RWPE1 (cell line): ENCODE results near the gene GRM1.

Experiments
- CTCF ChIA-PET: fragments of 350-600 bp; sonication (Branson Sonifier 250); formaldehyde crosslinking; extraction: SDS; loops from one replicate; lab custom pipeline; 2021; lab: Yijun Ruan, JAX
- POLR2A ChIA-PET: fragments of 400-600 bp; formaldehyde crosslinking; extraction: SDS; loops from one replicate; lab custom pipeline; 2020; ENCODE audit warnings: antibody characterized with exemption; ENCODE audit not compliant: low non-redundant PET; lab: Yijun Ruan, JAX
- DNase-seq: peaks from one replicate; pipeline ENCODE4 v3.0.0; 2012; ENCODE audit warnings: low spot score
- H3K27ac ChIP-seq: fragments of 450-650 bp; 2 replicates; pipeline ENCODE4 v1.5.1; 2017
- CTCF ChIP-seq: fragments of 450-650 bp; conservative IDR thresholded peaks from 2 replicates; pipeline ENCODE4 v1.5.1; 2017; ENCODE audit warnings: low read depth, mild to moderate bottlenecking

GRM1 gene

GRCh38 chr6:146422789-146423375, 394.0 kb downstream of the GRM1 start:
- H3K27ac ChIP-seq: no peak overlapping the region
- CTCF ChIA-PET: no interaction called here
- POLR2A ChIA-PET: no interaction called here
- TF ChIP-seq CTCF: no peak
- no peak for DNase-seq

GRCh38 chr6:146423452-146423851, 394.6 kb downstream of the GRM1 start:
- H3K27ac ChIP-seq: no peak overlapping the region
- CTCF ChIA-PET: no interaction called here
- no peak for DNase-seq
- POLR2A ChIA-PET: no interaction called here
- TF ChIP-seq CTCF: no peak

GRCh38 chr6:146426516-146426915, 397.7 kb downstream of the GRM1 start:
- TF ChIP-seq CTCF: no peak
- ChIA-PET POLR2A (no interaction called here), CTCF (no interaction called here)
- no peak for DNase-seq
- no peak overlapping the region for H3K27ac ChIP-seq

GRCh38 chr6:146429831-146430230, 401.0 kb downstream of the GRM1 start:
- CTCF ChIA-PET: no interaction called here
- POLR2A ChIA-PET: no interaction called here

GRCh38 chr6:146433881-146434731, 405.2 kb downstream of the GRM1 start:
- ChIA-PET CTCF (no interaction called here), POLR2A (no interaction called here)
- TF ChIP-seq CTCF: no peak
- DNase-seq: no peak
- no peak overlapping the region for H3K27ac ChIP-seq

More at GRCh38 chr6:146429831-146430230, 401.0 kb downstream of the GRM1 start:
- no peak for TF ChIP-seq CTCF
- no peak overlapping the region for H3K27ac ChIP-seq
- no peak for DNase-seq

- ChIA-PET CTCF (no interaction called here), POLR2A (no interaction called here)
- no peak for TF ChIP-seq CTCF
- H3K27ac ChIP-seq: no peak overlapping the region
- no peak for DNase-seq
Measured at GRCh38 chr6:146434732-146435390, 406.0 kb downstream of the GRM1 start.
